Measurements from ENCODE around the gene SYAP1.

SYAP1 gene

DNA sequence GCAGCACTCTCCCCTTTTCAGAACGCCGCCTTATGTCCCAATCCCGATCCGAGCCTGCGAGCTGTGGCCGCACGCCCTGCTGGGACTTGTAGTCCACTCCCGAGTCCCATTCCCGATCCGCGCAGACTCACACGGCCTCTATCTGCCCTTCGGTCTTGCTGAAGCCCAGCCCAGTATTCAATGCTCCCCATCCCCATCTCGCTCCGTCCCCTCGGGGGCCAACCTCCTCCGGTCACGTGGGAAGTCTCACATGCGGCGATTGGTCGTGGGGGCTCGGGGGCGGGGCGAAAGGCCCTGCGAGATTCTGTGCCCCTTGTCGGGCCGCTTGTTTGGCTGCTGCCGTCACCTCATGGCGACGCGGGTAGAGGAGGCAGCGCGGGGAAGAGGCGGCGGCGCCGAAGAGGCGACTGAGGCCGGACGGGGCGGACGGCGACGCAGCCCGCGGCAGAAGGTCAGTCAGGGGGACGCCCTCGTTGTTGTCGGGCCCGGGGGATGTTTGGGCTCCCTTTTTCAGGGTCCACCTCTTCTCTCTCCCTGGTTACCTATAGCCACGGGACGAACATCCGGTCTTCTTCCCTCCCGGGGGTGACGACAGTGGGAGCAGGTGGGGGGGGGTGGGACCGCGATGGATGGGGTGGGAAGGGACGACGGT lies 66.9 kb downstream of the SYAP1 start, which contains the start of gene TXLNG:
TXLNG (plus strand) TSS at position 328 of the 652 bp plus-strand sequence; CDS start at position 350, 22 bp downstream.
- peak within 1 kb of the TSS; percentile 90 for H3K4me3 ChIP-seq (ENCODE audit: control insufficient read depth, low read depth, low read length)
- TF ChIP-seq, protein P1, sequence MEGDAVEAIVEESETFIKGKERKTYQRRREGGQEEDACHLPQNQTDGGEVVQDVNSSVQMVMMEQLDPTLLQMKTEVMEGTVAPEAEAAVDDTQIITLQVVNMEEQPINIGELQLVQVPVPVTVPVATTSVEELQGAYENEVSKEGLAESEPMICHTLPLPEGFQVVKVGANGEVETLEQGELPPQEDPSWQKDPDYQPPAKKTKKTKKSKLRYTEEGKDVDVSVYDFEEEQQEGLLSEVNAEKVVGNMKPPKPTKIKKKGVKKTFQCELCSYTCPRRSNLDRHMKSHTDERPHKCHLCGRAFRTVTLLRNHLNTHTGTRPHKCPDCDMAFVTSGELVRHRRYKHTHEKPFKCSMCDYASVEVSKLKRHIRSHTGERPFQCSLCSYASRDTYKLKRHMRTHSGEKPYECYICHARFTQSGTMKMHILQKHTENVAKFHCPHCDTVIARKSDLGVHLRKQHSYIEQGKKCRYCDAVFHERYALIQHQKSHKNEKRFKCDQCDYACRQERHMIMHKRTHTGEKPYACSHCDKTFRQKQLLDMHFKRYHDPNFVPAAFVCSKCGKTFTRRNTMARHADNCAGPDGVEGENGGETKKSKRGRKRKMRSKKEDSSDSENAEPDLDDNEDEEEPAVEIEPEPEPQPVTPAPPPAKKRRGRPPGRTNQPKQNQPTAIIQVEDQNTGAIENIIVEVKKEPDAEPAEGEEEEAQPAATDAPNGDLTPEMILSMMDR (conservative IDR thresholded peaks at IDR 0.05; ENCODE audit: control insufficient read depth, insufficient read depth, low read depth, low read length), result no peak
- DNase-seq (ENCODE audit: low read depth), result peak; percentile 99

DNA sequence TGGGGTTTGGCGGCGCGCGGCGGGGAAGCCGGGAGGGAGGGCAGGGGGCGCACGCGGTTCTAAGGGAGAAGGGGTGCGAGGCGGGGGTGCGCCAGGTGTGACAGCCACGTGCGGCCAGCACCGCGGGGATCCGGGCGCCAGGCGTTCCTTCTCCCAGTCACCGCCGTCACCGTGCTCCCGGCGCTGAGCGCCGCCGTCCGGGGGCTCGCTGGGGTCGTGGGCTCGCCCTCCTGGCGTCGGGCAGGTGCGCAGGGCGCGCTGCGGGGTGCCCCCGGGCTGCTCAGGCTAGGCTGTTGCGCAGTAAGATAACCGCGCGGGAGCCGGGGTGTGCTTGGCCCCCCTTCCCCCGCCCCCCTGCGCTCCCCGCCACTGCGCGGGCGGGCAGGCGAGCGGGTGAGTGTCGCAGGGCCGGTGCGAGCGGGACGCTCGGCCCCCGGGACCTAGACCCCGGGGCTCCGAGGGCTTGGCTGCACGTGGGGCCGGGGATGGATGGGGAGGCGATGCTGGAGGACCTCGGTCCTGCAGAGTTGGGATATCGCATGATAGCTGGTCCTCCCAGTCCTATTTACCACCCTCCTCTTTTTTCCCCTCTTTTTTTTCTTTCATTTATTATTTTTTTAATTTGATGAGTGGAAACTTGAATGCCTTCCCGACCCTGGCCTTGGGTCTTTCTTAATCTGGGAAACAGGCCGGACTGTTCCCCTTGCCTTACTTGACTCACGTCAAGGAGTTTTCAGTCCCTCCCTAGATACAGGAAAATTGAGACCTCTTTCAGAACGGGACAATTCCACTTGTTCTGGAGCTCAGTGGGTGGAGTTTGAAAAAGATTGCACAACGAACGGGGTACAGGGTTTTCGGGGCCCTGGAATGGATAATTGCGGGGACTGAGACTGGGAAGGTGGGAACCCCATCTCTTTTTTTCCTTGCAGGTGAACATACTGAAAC lies 67.7 kb downstream of the SYAP1 start:
- peak; percentile 50 for DNase-seq (ENCODE audit: low read depth)
- TF ChIP-seq, protein P1 (conservative IDR thresholded peaks at IDR 0.05; ENCODE audit: control insufficient read depth, insufficient read depth, low read depth, low read length), result no peak

DNA sequence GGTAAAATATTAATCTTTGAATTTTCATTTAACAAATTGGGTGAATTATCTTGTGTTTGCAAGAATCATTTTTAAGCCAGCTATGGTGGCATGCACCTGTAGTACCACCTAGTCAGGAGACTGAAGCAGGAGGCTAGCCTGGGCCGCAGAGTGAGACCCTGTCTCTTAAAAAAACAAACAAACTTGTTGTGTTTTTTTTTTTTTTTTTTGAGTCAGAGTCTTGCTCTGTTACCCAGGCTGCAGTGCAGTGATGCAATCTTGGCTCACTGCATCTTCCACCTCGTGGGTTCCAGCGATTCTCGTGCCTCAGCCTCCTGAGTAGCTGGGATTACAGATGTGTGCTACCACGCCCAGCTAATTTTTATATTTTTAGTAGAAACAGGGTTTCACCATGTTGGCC lies 69.1 kb downstream of the SYAP1 start:
- peak; percentile 74 for DNase-seq (ENCODE audit: low read depth)
- TF ChIP-seq, protein P1 (conservative IDR thresholded peaks at IDR 0.05; ENCODE audit: control insufficient read depth, insufficient read depth, low read depth, low read length), result no peak
- H3K4me3 ChIP-seq (ENCODE audit: control insufficient read depth, low read depth, low read length), result no peak overlapping the region

More for the DNA sequence above, 67.7 kb downstream of the SYAP1 start:
- H3K4me3 ChIP-seq (ENCODE audit: control insufficient read depth, low read depth, low read length), result peak overlapping the region; percentile 90

DNA sequence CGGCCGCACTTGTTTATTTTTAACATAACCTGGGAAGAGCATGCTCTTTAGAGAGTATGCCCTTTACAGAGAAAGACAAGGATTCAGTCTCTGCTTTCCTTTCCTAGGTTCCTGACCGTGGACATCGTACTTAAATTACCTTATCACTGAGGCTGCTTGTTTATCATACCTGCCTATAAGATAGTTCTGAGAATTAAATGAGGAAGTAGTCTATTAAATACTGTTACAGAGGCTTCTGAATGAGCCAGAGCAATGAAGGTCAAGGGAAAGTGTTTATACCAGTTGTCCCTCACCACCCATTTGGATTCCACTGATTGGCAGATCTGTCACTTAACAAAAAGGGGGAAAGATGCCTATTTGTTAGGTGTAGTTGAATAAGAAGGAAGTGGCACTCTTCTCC lies 76.9 kb downstream of the SYAP1 start:
- no peak for DNase-seq (ENCODE audit: low read depth)
- TF ChIP-seq, protein P1 (conservative IDR thresholded peaks at IDR 0.05; ENCODE audit: control insufficient read depth, insufficient read depth, low read depth, low read length), result no peak
- H3K4me3 ChIP-seq (ENCODE audit: control insufficient read depth, low read depth, low read length), result no peak overlapping the region

DNA sequence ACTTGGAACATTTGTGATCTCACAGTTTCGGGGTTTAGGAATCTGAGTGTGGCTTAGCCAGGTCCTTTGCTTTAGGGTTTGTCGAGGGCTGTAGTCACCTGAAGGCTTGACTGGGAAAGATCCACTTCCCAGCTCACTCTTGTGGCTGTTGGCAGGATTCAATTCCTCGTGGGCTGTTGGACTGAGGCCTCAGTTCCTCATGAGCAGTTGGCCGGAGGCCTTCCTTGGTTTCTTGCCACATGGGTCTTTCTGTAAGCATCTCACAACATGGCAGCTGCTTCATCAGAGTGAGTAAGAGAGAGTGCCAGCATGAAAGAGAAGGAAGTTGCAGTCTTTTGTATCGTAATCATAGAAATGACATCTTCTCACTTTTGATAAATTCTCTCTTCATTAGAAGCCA lies 77.9 kb downstream of the SYAP1 start:
- DNase-seq (ENCODE audit: low read depth), result peak; percentile 80
- TF ChIP-seq, protein P1 (conservative IDR thresholded peaks at IDR 0.05; ENCODE audit: control insufficient read depth, insufficient read depth, low read depth, low read length), result no peak
- H3K4me3 ChIP-seq (ENCODE audit: control insufficient read depth, low read depth, low read length), result no peak overlapping the region

DNA sequence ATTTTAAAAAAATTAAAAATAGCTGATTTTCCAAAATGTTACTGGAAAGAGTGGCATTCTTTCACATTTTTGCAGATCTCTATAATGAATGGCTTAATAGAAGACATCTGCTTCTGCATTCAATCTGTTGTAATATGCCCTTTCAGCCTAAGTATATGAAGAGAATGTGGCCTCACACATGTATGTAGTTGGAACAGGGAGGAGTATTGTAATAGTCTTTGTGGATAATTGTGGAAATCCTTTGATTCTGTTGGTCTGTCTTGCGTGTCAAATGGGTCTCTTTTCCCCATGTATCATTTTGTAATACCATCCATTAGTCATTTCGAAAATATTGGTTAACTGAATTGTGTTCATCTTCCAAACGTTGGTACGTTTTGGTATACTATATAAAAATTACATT lies 78.4 kb downstream of the SYAP1 start:
- TF ChIP-seq, protein P1 (conservative IDR thresholded peaks at IDR 0.05; ENCODE audit: control insufficient read depth, insufficient read depth, low read depth, low read length), result no peak
- no peak for DNase-seq (ENCODE audit: low read depth)
- no peak overlapping the region for H3K4me3 ChIP-seq (ENCODE audit: control insufficient read depth, low read depth, low read length)
